ENCODE data around the gene UPB1.

UPB1 gene

GRCh38 chr22:24514241-24515026 lies 19.3 kb downstream of the UPB1 start:
- 88 to 94% methylated on average over 10 to 14 of the region's 14 CpGs for WGBS, 2 experiments (ENCODE audit: insufficient coverage in 2 of 2)
- Histone ChIP-seq H3K9me3 (ENCODE audit: control insufficient read depth, low read length) (no peaks in the 10 kb centered on the region), H3K27ac (ENCODE audit: low read depth, low read length, severe bottlenecking) (no peak overlapping the region), H3K4me1 (ENCODE audit: control insufficient read depth, insufficient read depth, low read length, poor library complexity, severe bottlenecking) (peaks cover 7% of the 10 kb centered on the region), H3K36me3 (ENCODE audit: control insufficient read depth, insufficient read depth, low read length) (no peaks in the 10 kb centered on the region), H3K4me3 (ENCODE audit: extremely low read depth, insufficient read depth, low read length, poor library complexity, severe bottlenecking) (no peak overlapping the region)

- H3K27ac ChIP-seq (ENCODE audit: low read depth, low read length, severe bottlenecking), result no peak overlapping the region
- no peaks in the 10 kb centered on the region for H3K36me3 ChIP-seq (ENCODE audit: control insufficient read depth, insufficient read depth, low read length)
- peaks cover 7% of the 10 kb centered on the region for H3K4me1 ChIP-seq (ENCODE audit: control insufficient read depth, insufficient read depth, low read length, poor library complexity, severe bottlenecking)
- no peaks in the 10 kb centered on the region for H3K9me3 ChIP-seq (ENCODE audit: control insufficient read depth, low read length)
- 92 to 100% methylated on average over 7 to 8 of the region's 8 CpGs for WGBS, 2 experiments (ENCODE audit: insufficient coverage in 2 of 2)
- H3K4me3 ChIP-seq (ENCODE audit: extremely low read depth, insufficient read depth, low read length, poor library complexity, severe bottlenecking), result no peak overlapping the region
Measured at GRCh38 chr22:24515027-24515338, 19.9 kb downstream of the UPB1 start.

DNA sequence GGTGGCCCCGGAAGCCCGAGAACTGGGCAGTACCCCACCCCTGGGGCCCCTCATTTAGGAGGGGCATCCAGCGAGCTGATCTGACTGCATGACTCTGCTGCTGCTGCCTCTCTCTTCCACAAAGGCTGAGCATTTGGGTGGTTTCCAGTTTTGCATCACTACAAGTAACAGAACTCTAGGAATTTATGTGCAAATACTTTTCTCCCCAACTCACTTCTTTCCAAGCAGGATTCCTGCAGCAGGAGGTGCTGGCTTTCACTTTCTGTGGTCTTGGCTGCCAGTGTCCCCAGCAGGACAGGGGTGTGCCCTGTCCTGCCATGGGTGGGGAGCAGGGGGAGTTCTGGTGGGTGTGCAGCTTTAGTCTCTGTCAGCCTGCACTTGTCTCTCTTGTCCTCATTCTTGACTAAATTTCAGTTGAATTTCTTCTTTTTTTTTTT lies 21.2 kb downstream of the UPB1 start:
- Histone ChIP-seq H3K27ac (ENCODE audit: low read depth, low read length, severe bottlenecking) (no peak overlapping the region), H3K4me3 (ENCODE audit: extremely low read depth, insufficient read depth, low read length, poor library complexity, severe bottlenecking) (no peak overlapping the region), H3K36me3 (ENCODE audit: control insufficient read depth, insufficient read depth, low read length) (no peaks in the 10 kb centered on the region), H3K9me3 (ENCODE audit: control insufficient read depth, low read length) (no peaks in the 10 kb centered on the region), H3K4me1 (ENCODE audit: control insufficient read depth, insufficient read depth, low read length, poor library complexity, severe bottlenecking) (peaks cover 7% of the 10 kb centered on the region)
- WGBS, 2 experiments (ENCODE audit: insufficient coverage in 2 of 2), result 43 to 44% methylated on average over 1 to 3 of the region's 3 CpGs

- 86 to 93% methylated on average over 1 to 2 of the region's 2 CpGs for WGBS, 2 experiments (ENCODE audit: insufficient coverage in 2 of 2)
- no peak overlapping the region for H3K4me3 ChIP-seq (ENCODE audit: extremely low read depth, insufficient read depth, low read length, poor library complexity, severe bottlenecking)
- H3K36me3 ChIP-seq (ENCODE audit: control insufficient read depth, insufficient read depth, low read length), result no peaks in the 10 kb centered on the region
- H3K9me3 ChIP-seq (ENCODE audit: control insufficient read depth, low read length), result no peaks in the 10 kb centered on the region
- H3K27ac ChIP-seq (ENCODE audit: low read depth, low read length, severe bottlenecking), result no peak overlapping the region
- peaks cover 7% of the 10 kb centered on the region for H3K4me1 ChIP-seq (ENCODE audit: control insufficient read depth, insufficient read depth, low read length, poor library complexity, severe bottlenecking)
Measured at GRCh38 chr22:24517446-24517845, 22.3 kb downstream of the UPB1 start.

- H3K9me3 ChIP-seq (ENCODE audit: control insufficient read depth, low read length), result no peaks in the 10 kb centered on the region
- H3K4me3 ChIP-seq (ENCODE audit: extremely low read depth, insufficient read depth, low read length, poor library complexity, severe bottlenecking), result no peak overlapping the region
- peaks cover 7% of the 10 kb centered on the region for H3K4me1 ChIP-seq (ENCODE audit: control insufficient read depth, insufficient read depth, low read length, poor library complexity, severe bottlenecking)
- no peaks in the 10 kb centered on the region for H3K36me3 ChIP-seq (ENCODE audit: control insufficient read depth, insufficient read depth, low read length)
- 81 to 83% methylated on average over 2 of the region's 3 CpGs for WGBS, 2 experiments (ENCODE audit: insufficient coverage in 2 of 2)
- H3K27ac ChIP-seq (ENCODE audit: low read depth, low read length, severe bottlenecking), result no peak overlapping the region
Measured at GRCh38 chr22:24518228-24518627, 23.1 kb downstream of the UPB1 start.

- Histone ChIP-seq H3K4me1 (ENCODE audit: control insufficient read depth, insufficient read depth, low read length, poor library complexity, severe bottlenecking) (peaks cover 11% of the 10 kb centered on the region), H3K9me3 (ENCODE audit: control insufficient read depth, low read length) (no peaks in the 10 kb centered on the region), H3K36me3 (ENCODE audit: control insufficient read depth, insufficient read depth, low read length) (no peaks in the 10 kb centered on the region), H3K27ac (ENCODE audit: low read depth, low read length, severe bottlenecking) (no peak overlapping the region), H3K4me3 (ENCODE audit: extremely low read depth, insufficient read depth, low read length, poor library complexity, severe bottlenecking) (no peak overlapping the region)
- WGBS, 2 experiments (ENCODE audit: insufficient coverage in 2 of 2), result 87 to 95% methylated on average over 7 to 8 of the region's 9 CpGs
Measured at GRCh38 chr22:24518771-24519485, 23.8 kb downstream of the UPB1 start.

GRCh38 chr22:24519496-24519895 lies 24.4 kb downstream of the UPB1 start:
- Histone ChIP-seq H3K27ac (ENCODE audit: low read depth, low read length, severe bottlenecking) (no peak overlapping the region), H3K9me3 (ENCODE audit: control insufficient read depth, low read length) (no peaks in the 10 kb centered on the region), H3K4me3 (ENCODE audit: extremely low read depth, insufficient read depth, low read length, poor library complexity, severe bottlenecking) (no peak overlapping the region), H3K36me3 (ENCODE audit: control insufficient read depth, insufficient read depth, low read length) (no peaks in the 10 kb centered on the region), H3K4me1 (ENCODE audit: control insufficient read depth, insufficient read depth, low read length, poor library complexity, severe bottlenecking) (peaks cover 14% of the 10 kb centered on the region)
- 90 to 100% methylated on average over 2 to 3 of the region's 5 CpGs for WGBS, 2 experiments (ENCODE audit: insufficient coverage in 2 of 2)

DNA sequence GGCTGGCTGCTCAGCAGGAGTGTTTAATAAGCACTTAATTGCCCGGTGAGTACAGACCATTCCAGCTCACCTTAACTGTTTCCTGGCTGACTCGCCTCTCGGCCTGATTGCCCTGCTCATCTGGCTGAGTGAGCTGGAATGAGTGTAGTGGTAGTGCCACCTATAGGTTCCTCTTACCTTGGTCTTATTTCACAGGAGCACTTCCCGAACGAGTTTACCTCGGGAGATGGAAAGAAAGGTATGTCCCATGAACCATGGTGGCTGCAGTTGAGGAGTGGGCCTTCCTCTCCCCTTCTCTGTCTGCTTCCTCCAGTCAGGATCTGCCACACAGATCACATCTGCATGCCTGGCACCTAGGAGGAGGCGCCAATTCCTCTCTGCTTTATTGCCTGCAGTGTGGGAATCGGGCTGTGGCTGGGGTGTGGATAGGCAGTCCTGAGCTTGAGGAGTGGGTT lies 26.7 kb downstream of the UPB1 start:
- H3K9me3 ChIP-seq (ENCODE audit: control insufficient read depth, low read length), result no peaks in the 10 kb centered on the region
- 0 to 64% methylated on average over 2 to 3 of the region's 8 CpGs for WGBS, 2 experiments (ENCODE audit: insufficient coverage in 2 of 2)
- no peak overlapping the region for H3K4me3 ChIP-seq (ENCODE audit: extremely low read depth, insufficient read depth, low read length, poor library complexity, severe bottlenecking)
- peaks cover 7% of the 10 kb centered on the region for H3K4me1 ChIP-seq (ENCODE audit: control insufficient read depth, insufficient read depth, low read length, poor library complexity, severe bottlenecking)
- H3K36me3 ChIP-seq (ENCODE audit: control insufficient read depth, insufficient read depth, low read length), result no peaks in the 10 kb centered on the region
- no peak overlapping the region for H3K27ac ChIP-seq (ENCODE audit: low read depth, low read length, severe bottlenecking)

DNA sequence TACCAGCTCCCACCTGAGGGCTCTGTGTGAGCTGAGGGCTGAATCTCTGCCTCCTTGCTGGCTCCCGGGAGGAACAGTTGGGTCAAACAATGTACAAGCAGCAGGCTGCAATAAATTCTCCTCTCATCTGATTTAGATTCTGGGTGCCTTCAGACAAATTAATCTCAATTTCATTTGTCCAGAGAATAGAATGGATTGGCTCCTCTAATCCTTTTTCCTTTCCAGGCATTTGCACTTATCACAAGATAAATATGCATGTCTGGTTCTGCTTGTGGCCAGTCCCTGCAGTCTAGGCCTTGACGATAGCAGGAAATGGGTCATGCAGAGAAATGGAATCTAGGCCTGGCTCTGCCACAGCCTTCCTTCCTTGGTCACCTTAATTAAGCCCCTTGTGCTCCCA lies 28.7 kb downstream of the UPB1 start:
- no peaks in the 10 kb centered on the region for H3K9me3 ChIP-seq (ENCODE audit: control insufficient read depth, low read length)
- 100% methylated on average over 1 to 2 of the region's 2 CpGs for WGBS, 2 experiments (ENCODE audit: insufficient coverage in 2 of 2)
- H3K4me3 ChIP-seq (ENCODE audit: extremely low read depth, insufficient read depth, low read length, poor library complexity, severe bottlenecking), result no peak overlapping the region
- H3K4me1 ChIP-seq (ENCODE audit: control insufficient read depth, insufficient read depth, low read length, poor library complexity, severe bottlenecking), result peaks cover 7% of the 10 kb centered on the region
- no peaks in the 10 kb centered on the region for H3K36me3 ChIP-seq (ENCODE audit: control insufficient read depth, insufficient read depth, low read length)
- H3K27ac ChIP-seq (ENCODE audit: low read depth, low read length, severe bottlenecking), result no peak overlapping the region

DNA sequence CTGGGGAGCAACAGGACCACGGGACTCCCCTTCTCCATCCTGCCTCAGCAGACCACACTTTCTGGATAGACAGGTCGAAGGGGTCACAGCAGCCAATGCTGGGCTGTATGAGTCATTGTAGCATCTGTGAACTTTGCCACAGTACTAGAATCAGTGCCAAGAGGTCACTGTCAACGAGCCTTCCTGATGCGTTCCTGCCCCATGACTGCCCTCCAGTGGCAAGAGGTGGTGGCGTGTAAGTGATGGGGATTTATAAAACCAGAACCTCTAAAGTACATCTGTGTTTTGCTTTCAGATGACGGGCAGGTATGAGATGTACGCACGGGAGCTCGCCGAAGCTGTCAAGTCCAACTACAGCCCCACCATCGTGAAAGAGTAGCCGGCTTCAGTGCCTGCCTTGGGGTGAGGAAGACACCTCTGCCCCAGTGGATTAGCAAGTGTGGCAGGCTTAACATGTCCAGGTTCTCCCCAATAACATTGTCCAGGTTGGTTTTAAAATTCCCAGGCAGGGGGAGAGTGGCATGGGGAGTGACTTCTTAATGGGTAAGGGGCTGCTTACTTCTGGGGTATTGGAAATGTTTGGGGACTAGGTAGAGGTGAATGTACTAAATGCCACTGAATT lies 30.4 kb downstream of the UPB1 start:
- no peak overlapping the region for H3K27ac ChIP-seq (ENCODE audit: low read depth, low read length, severe bottlenecking)
- WGBS, 2 experiments (ENCODE audit: insufficient coverage in 2 of 2), result 15 to 23% methylated on average over 2 to 10 of the region's 12 CpGs
- H3K4me1 ChIP-seq (ENCODE audit: control insufficient read depth, insufficient read depth, low read length, poor library complexity, severe bottlenecking), result peaks cover 7% of the 10 kb centered on the region
- no peak overlapping the region for H3K4me3 ChIP-seq (ENCODE audit: extremely low read depth, insufficient read depth, low read length, poor library complexity, severe bottlenecking)
- no peaks in the 10 kb centered on the region for H3K36me3 ChIP-seq (ENCODE audit: control insufficient read depth, insufficient read depth, low read length)
- no peaks in the 10 kb centered on the region for H3K9me3 ChIP-seq (ENCODE audit: control insufficient read depth, low read length)
